MCF 10A (cell line): ENCODE results near the gene SF3B3. TPM values are rescaled to one million over a fixed set of nuclear protein-coding genes. Genes with fewer than 3 reads are reported as not detected.

ENCODE experiments used
- BruUV-seq: library from RNA; stranded (reverse); fragments of 400-500 nt; replicated peaks from 2 replicates; lab custom pipeline; 2021; lab: Mats Ljungman, UMichigan
- CTCF ChIA-PET: fragments of 300-600 bp; sonication (Branson Sonifier 250); formaldehyde crosslinking; extraction: SDS; loops from one replicate; lab custom pipeline; 2021; ENCODE audit warnings: antibody characterized with exemption, inconsistent platforms; lab: Yijun Ruan, JAX
- POLR2A ChIA-PET: fragments of 300-600, 350-650 bp; sonication (Branson Sonifier 250); formaldehyde crosslinking; extraction: SDS; loops from one replicate; lab custom pipeline; 2020; ENCODE audit warnings: antibody characterized with exemption, inconsistent platforms; lab: Yijun Ruan, JAX
- DNase-seq: peaks from one replicate; pipeline ENCODE4 v3.0.0-alpha.2; 2018; ENCODE audit not compliant: unreplicated experiment
- H3K27ac Mint-ChIP-seq: one replicate; pipeline ENCODE4 v1.8.0; 2022; ENCODE audit warnings: mild to moderate bottlenecking, low read depth, mixed read lengths; ENCODE audit not compliant: unreplicated experiment
- H3K27me3 Mint-ChIP-seq: one replicate; pipeline ENCODE4 v1.8.0; 2022; ENCODE audit warnings: mixed read lengths; ENCODE audit not compliant: insufficient read depth, unreplicated experiment
- H3K36me3 Mint-ChIP-seq: one replicate; pipeline ENCODE4 v1.8.0; 2022; ENCODE audit warnings: mild to moderate bottlenecking, moderate library complexity, mixed read lengths; ENCODE audit not compliant: insufficient read depth, unreplicated experiment
- H3K4me1 Mint-ChIP-seq: one replicate; pipeline ENCODE4 v1.8.0; 2022; ENCODE audit warnings: mixed read lengths; ENCODE audit not compliant: insufficient read depth, unreplicated experiment
- H3K4me3 Mint-ChIP-seq: one replicate; pipeline ENCODE4 v1.8.0; 2022; ENCODE audit warnings: mild to moderate bottlenecking, moderate library complexity, mixed read lengths; ENCODE audit not compliant: unreplicated experiment
- H3K9me3 Mint-ChIP-seq: one replicate; pipeline ENCODE4 v1.8.0; 2022; ENCODE audit warnings: mixed read lengths; ENCODE audit not compliant: unreplicated experiment
- intact Hi-C: fragments of 100-400 bp; cut with micrococcal nuclease; formaldehyde crosslinking; loops from 2 replicates; pipeline ENCODE4 v1.14.1; 2022
- total RNA-seq: library from RNA; stranded (reverse); gene quantifications from 2 replicates; pipeline ENCODE4 v1.2.3, GENCODE V29; 2022
- TF ChIP-seq, protein P1 (sequence below): fragments of 200-600 bp; IDR thresholded peaks from one replicate; pipeline ENCODE4 v1.8.0; 2022; ENCODE audit warnings: antibody characterized with exemption, mild to moderate bottlenecking; ENCODE audit not compliant: unreplicated experiment

SF3B3 gene
- total RNA-seq, 1 experiment from 2014 or later, result 309 TPM

DNA sequence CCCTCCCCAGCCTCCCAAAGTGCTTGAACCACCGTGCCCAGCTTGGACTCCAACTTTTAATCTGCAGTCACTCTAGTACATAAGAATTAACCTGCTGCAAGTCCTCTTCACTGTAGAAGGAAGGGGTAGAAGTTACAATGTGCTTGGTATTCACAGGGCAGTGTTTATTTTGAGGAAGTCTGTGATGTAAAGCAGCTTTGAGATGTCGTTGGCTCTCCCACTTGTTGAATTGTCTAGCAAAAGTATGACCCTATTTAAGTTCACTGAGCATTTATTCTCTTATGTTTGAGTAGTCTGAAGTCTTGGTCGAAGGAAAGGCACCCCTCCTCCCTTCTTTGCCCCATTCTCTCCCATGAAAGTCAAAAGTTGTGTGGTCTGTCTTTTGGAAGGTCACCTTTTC is 28.2 kb downstream of the SF3B3 start:
- Mint-ChIP-seq H3K36me3 (peaks cover 96% of the 10 kb centered on the region), H3K27ac (no peak overlapping the region), H3K27me3 (no peaks in the 10 kb centered on the region), H3K9me3 (no peaks in the 10 kb centered on the region), H3K4me1 (peaks cover 5% of the 10 kb centered on the region), H3K4me3 (no peak overlapping the region)
- intact Hi-C loops, result no loop called here
- CTCF ChIA-PET, result interaction anchor here (0.5 to 2.7 kb wide), 9 partner anchors 11 to 1239 kb away, joined by 3 to 12 read pairs (median 3); no protein-coding TSS in a partner anchor
- no TSS peak for BruUV-seq
- POLR2A ChIA-PET, result interaction anchor here (1.0 to 1.3 kb wide), 3 partner anchors 27 to 171 kb away, joined by 3 to 6 read pairs (median 3); no protein-coding TSS in a partner anchor
- DNase-seq, result no peak
- TF ChIP-seq, protein P1, sequence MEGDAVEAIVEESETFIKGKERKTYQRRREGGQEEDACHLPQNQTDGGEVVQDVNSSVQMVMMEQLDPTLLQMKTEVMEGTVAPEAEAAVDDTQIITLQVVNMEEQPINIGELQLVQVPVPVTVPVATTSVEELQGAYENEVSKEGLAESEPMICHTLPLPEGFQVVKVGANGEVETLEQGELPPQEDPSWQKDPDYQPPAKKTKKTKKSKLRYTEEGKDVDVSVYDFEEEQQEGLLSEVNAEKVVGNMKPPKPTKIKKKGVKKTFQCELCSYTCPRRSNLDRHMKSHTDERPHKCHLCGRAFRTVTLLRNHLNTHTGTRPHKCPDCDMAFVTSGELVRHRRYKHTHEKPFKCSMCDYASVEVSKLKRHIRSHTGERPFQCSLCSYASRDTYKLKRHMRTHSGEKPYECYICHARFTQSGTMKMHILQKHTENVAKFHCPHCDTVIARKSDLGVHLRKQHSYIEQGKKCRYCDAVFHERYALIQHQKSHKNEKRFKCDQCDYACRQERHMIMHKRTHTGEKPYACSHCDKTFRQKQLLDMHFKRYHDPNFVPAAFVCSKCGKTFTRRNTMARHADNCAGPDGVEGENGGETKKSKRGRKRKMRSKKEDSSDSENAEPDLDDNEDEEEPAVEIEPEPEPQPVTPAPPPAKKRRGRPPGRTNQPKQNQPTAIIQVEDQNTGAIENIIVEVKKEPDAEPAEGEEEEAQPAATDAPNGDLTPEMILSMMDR, result no peak

GRCh38 chr16:70552675-70553074 is 29.1 kb downstream of the SF3B3 start:
- TF ChIP-seq, protein P1, result no peak
- H3K9me3 Mint-ChIP-seq, result no peaks in the 10 kb centered on the region
- H3K4me1 Mint-ChIP-seq, result peaks cover 5% of the 10 kb centered on the region
- H3K27ac Mint-ChIP-seq, result no peak overlapping the region
- intact Hi-C loops, result no loop called here
- ChIA-PET CTCF (interaction anchor here (1.0 to 2.7 kb wide), 5 partner anchors 12 to 218 kb away, joined by 3 to 12 read pairs (median 4); no protein-coding TSS in a partner anchor), POLR2A (interaction anchor here (0.6 to 1.8 kb wide), 4 partner anchors 10 to 74 kb away, joined by 3 to 9 read pairs (median 4); no protein-coding TSS in a partner anchor)
- BruUV-seq, result no TSS peak
- DNase-seq, result no peak
- H3K27me3 Mint-ChIP-seq, result no peaks in the 10 kb centered on the region
- H3K36me3 Mint-ChIP-seq, result peaks cover 96% of the 10 kb centered on the region
- no peak overlapping the region for H3K4me3 Mint-ChIP-seq

DNA sequence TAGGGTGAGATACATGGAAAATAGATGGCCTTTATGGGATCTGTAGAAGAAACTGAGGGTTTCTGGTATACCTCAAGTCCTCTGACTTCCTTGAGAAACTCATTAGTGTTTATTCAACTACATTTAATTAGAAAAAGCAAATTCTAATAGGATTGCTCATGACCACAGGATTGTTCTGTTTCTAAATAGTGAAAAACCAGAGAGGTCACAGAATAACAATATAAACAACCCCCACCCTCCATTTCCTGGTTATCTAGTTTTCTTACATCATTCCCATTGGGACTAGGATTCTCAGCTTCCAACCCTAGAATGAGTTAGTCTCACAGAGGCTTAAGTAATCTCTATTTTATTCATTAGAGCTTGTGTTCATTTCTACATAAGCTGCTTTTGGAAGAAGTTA is 30.0 kb downstream of the SF3B3 start:
- peak; percentile 39 for DNase-seq
- H3K4me3 Mint-ChIP-seq, result no peak overlapping the region
- no TSS peak for BruUV-seq
- intact Hi-C loops, result no loop called here
- CTCF ChIA-PET, result interaction anchor here (1.7 to 2.7 kb wide), 2 partner anchors 100 to 217 kb away, joined by 5 to 12 read pairs; no protein-coding TSS in a partner anchor
- H3K36me3 Mint-ChIP-seq, result peaks cover 96% of the 10 kb centered on the region
- no peaks in the 10 kb centered on the region for H3K27me3 Mint-ChIP-seq
- TF ChIP-seq, protein P1, result no peak
- peak overlapping the region; percentile 42 for H3K27ac Mint-ChIP-seq
- POLR2A ChIA-PET, result interaction anchor here (0.9 to 1.8 kb wide), 3 partner anchors 9 to 97 kb away, joined by 3 to 9 read pairs (median 3); partner anchors contain the start of genes COG4 and SF3B3
- no peaks in the 10 kb centered on the region for H3K9me3 Mint-ChIP-seq
- H3K4me1 Mint-ChIP-seq, result peaks cover 5% of the 10 kb centered on the region

DNA sequence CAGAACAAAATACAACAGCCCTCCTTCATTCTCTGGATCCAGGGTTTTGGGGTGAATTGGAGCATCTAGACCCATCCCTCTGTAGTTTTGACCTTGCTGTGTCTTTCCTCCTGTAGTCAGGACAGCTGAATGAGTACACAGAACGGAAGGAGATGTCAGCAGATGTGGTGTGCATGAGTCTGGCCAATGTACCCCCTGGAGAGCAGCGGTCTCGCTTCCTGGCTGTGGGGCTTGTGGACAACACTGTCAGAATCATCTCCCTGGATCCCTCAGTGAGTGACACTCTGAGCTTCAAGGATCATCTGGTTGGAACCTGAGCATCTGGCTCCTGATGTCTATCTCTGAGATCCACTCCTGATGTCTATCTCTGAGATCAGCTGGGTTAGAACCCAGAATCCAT is 32.4 kb downstream of the SF3B3 start:
- Mint-ChIP-seq H3K9me3 (no peaks in the 10 kb centered on the region), H3K27me3 (no peaks in the 10 kb centered on the region), H3K4me3 (no peak overlapping the region), H3K36me3 (peaks cover 96% of the 10 kb centered on the region), H3K4me1 (no peaks in the 10 kb centered on the region), H3K27ac (no peak overlapping the region)
- intact Hi-C loops, result no loop called here
- ChIA-PET CTCF (interaction anchor here (1.0 kb wide), 1 partner anchor 98 kb away, joined by 3 read pairs; no protein-coding TSS in a partner anchor), POLR2A (interaction anchor here (0.6 kb wide), 1 partner anchor 258 kb away, joined by 4 read pairs; no protein-coding TSS in a partner anchor)
- TF ChIP-seq, protein P1, result no peak
- no peak for DNase-seq
- no TSS peak for BruUV-seq
